Activated T-helper 9 cell treated with anti-CD3 and anti-CD28 coated beads, Interleukin-2, amount 50 U/mL, for 16 hours (primary cell): ENCODE data around the gene PAPPA2.

Experiments
- DNase-seq: peaks from one replicate; pipeline ENCODE4 v3.0.0-alpha.2; 2020; ENCODE audit warnings: low read depth

The PAPPA2 gene

GRCh38 chr1:176494436-176494835, 31.5 kb downstream of the PAPPA2 start:
- DNase-seq, result no peak

GRCh38 chr1:176499671-176500070, 36.7 kb downstream of the PAPPA2 start:
- DNase-seq, result no peak

DNA sequence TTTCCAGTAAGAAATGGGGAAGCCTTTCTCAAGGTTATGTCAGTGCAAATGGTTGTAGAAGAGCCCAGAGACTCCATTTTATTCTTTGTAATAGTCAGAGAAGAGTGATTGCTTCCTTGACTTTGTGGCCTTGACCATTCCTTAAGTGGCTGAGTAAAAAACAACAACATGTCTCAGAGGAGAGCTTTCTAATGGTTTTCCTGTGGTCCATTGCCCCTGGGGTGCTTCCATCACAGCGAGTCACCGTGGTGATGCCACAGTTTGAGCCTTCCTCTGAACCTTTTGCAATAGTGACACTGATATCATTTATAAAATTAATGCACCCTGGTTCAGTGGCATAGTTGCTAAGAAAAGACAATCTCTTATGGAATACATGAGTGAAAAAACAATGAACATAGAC, 38.6 kb downstream of the PAPPA2 start:
- DNase-seq, result no peak

DNA sequence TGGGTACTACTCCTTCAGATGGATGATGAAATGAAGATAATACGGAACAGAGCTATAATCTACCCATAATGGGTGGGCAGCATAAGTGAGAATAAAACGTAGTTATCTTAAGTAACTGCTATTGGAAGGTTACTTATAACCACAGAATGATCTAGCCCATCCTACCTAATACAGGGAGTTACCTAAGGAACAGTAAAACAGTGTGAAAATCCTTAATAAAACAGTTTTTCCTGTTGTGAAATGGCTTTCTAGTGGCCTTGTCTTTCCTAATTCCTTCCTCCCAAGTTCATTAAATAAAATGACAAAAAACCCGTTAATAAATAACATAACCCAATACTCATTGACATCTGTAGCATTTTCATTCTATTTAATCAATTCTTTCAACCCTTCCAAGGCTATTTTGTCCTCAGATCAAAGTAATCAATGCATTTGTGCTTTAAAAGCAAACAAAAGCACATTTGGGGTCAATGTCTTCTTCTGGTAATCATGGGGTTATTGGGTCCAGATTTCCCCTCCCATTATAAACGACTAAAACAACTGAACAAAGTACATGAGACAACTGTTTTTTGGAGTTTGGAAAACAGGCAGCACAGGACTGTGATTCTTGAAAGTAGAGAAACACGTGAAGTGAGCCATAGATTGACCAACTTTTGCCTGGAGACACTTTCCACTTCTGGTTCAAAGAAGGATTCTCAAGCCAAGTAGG, 42.0 kb downstream of the PAPPA2 start:
- DNase-seq, result no peak

DNA sequence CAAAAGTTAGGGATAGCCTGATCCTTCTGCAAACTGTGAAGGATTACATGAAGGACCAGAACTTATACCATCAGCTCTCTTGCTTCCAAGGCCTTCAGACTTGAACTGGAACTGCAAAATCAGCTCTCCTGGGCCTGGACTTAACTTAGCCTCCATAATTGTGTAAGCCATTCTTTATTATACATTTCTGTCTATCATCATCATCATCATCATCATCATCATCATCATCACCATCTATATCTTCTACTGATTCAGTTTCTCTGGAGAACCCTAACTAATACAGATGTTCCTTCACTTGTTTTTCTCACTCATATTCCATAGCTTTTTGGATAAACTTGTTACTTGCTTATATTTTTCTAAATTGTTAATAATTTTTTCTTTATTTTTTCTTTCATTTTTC, 50.0 kb downstream of the PAPPA2 start:
- no peak for DNase-seq

DNA sequence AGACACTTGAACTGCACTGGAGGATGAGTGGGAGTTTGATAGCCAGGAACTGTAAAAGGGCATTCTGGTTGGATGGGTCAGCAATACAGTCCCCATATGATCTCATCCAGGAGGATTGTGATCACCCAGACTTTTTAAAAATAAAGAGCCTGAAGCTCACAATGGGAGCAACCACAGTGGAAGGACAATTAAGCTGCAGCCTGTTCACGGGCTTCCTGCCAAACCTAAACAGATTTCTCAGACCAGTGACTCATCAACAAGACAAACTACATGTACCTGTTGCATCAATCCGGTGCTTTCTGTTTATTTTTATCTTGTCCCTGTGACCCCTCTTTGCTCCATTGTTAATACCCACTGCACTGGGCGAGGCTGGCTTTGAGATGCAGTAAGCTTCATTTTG, 52.3 kb downstream of the PAPPA2 start:
- DNase-seq, result no peak

- no peak for DNase-seq
Observed at GRCh38 chr1:176517484-176517883, 54.5 kb downstream of the PAPPA2 start.

- no peak for DNase-seq
Observed at GRCh38 chr1:176521211-176521610, 58.2 kb downstream of the PAPPA2 start.

DNA sequence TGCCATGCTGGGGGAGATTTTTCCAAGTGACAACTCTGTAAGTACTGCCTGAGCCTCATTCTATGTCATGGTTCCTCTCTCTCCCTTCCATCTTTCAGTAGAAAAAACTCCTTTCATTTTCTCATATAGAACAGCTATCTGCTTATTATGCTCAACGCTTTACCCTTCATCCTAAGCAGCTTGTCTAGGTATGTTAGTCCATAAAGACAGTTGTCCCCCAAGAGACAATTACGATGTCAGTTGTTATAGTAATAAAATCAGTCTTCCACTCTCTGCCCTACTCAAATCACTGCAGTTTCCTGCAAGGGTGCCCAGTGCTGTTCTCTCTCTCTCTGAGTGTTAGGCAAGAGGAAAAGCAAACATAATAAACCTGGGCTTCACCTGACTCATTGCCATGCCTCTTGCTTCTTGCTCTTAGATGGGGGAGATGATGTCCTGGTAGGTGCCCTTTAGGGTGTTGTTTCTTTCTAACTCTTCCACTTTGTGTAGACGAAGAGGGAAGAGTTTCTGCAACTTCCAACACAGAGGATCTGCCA, 59.4 kb downstream of the PAPPA2 start:
- no peak for DNase-seq

- no peak for DNase-seq
Observed at GRCh38 chr1:176529395-176530090, 66.6 kb downstream of the PAPPA2 start.

DNA sequence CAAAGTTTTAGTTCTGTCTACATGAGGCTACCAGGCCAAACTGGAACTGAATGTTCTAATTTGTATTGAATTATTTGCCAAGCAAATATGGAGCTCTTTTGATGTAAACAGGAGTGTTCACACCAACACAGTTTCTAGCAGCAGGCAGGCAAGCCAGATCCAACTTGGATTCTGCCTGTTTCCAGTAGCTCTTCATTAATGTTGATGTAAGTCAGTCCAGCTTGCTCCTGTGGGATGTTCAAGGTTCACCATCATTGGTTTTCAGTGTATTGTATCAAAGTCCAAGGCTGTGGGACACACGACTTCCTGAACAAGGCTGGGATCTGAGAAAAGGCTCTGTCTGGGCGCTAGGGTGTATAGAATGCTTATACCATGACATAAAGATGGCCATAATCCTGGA, 68.1 kb downstream of the PAPPA2 start:
- no peak for DNase-seq

DNA sequence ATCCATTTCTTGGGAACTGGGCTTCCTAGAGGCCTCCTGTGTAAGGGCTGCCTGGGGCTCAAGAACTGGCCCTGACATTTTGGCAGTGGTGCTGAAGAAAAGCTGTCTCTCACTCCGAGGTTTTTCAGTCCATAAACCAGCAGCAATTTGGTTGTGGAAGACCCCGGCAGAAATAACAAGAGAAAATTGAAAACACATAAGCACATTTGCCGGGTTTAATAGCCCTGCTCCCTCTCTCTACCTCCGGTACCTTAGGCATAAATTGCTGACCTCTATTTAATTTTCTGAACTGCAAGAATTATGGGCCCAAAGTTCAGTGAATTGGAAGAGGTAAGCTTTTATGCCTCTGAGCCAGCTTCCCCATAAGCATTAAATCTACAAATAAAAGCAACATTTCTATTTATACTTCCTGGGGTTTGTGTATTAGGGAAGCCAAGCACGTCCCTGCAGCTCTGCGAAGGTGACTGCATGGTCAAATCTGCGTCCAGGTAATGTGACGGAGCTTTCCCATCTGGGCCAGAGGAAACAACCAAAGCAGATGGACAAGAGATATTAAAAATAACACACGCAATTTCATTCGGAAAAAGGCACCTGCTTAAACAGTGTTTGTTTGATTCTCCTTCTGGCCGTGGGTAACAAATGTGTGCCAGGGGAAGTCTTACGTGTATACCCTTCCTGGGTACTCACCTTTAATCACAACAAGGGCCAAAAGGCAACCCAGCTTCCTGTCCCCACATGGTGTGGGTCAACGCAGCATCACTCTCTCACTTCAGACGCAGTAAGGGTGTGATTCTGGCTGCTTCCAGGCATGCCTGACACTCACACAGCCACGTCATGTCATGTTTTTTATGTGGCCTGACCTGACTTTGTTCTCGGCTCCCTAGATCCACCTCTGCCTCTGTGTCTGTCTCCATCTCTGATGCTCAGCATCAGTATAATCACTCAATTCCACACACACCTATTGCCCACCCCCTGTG, 69.2 kb downstream of the PAPPA2 start:
- DNase-seq, result no peak

- DNase-seq, result no peak
Observed at GRCh38 chr1:176533020-176533419, 70.0 kb downstream of the PAPPA2 start.

DNA sequence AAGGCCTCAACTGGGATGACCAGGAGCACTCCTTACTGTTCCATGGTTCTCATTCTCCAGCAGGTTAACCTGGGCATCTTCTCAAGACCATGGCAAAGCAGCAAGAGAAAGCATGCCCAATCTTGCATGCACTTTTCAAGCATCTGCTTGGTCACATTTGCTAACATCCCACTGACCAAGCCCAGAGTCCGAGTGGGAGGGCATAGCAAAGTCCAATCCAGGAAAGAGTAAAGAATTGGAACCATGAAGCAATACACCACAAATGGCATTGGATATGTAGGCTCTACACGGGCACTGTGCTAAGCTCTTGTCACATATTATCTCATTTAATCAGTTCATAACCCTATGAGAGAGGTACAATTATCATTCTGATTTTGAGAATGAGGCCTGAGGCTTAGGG, 73.6 kb downstream of the PAPPA2 start:
- no peak for DNase-seq

- DNase-seq, result no peak
Observed at GRCh38 chr1:176539018-176539417, 76.0 kb downstream of the PAPPA2 start.

DNA sequence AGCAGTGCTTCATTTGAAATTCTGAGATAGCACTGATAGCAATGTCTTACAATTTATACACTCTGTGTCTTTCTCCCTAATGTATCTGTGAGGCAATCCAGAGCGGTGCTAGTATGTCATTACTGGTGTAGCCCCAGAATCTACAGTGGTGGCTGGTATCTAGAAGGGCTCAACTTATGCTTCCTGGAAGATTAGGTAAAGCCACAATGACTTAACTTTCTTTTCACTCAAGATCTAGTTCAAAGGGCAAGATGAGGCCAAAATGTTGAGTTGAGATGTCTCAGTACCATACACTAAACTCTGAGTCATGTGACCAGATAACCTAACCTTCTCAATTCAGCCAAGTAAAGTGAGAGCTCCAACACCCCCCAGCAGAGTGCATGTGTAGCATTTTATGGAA, 77.5 kb downstream of the PAPPA2 start:
- no peak for DNase-seq

DNA sequence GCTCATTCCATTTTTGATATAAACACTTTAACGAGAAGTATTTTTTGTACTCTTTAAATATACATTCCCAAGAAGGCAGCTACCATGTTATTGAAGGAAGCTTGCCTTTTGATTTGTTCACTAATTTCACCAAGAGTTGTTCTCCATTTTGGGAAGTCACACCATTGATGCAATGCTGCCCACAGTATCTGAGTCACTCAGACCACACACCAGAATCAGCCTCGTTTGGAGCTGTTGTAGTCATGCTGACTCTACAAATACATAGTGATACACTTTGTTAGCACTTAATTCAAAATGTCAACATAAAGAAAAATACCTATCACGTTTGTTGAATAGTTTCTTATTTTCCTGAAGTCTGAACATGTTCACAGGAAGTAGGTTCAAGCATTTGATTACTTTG, 78.7 kb downstream of the PAPPA2 start:
- DNase-seq, result no peak

GRCh38 chr1:176542352-176542751, 79.4 kb downstream of the PAPPA2 start:
- DNase-seq, result no peak

- no peak for DNase-seq
Observed at GRCh38 chr1:176543360-176544129, 80.6 kb downstream of the PAPPA2 start.

DNA sequence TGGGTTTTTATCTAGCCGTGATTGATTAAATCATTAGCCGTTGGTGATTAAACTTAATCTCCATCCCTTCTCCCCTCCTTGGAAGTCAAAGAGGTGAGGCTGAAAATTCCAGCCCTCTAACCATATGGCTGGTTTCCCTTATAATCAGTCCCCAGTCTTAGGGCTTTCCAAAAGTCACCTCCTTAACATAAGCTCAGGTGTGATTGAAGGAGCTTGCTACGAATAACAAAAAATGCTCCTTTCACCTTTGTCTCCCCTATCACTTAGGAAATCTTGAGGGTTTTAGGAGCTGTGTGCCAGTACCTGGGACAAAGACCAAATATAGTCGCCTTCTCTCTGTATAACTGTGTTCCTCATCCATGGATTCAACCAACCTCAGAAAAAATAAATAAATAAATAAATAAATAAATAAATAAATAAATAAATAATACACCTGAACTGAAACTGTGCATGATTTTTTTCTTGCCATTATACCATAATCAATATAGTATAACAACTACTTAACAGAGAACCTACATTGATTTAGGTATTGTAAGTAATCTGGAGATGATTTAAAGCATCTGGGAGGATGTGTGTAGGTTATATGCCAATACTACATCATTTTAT, 82.2 kb downstream of the PAPPA2 start:
- no peak for DNase-seq

- DNase-seq, result no peak
Observed at GRCh38 chr1:176546825-176547224, 83.8 kb downstream of the PAPPA2 start.
